ENCODE results near the gene OR2G6.
"Not testable (repeated sequence)": the region's sequence is repeated elsewhere in the genome, so short reads cannot be mapped to it uniquely, and the experiment has no call there.

Gene OR2G6

GRCh38 chr1:248573856-248574255 is 66.0 kb downstream of the OR2G6 start:
- intact Hi-C loops (cut with DNase I); DNase-seq: not testable (repeated sequence)

DNA sequence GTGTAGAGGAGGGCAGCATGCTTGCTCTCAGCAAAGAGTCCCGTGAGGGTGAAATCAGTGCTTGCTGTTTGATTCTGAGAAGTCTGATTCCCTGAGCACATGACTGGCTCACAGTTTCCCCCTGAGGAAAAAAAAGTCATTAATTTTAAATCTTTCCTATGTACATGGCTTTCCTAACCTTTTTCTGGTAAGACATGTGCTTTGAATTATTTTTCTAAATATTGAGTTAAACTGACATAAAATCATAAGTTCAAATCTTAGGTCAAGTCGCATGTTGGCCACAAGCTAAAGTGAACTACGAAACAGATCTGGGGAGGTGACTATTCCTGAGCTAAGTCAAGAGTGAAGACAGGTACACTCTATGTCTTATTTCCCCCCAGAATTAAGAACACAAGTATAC is 66.8 kb downstream of the OR2G6 start, which contains the start of gene OR2T34:
OR2T34 (minus strand) TSS at position 101 of the 400 bp plus-strand sequence; CDS start at position 101, 0 bp downstream.
- DNase-seq; intact Hi-C loops (cut with DNase I): not testable (repeated sequence)

- intact Hi-C loops (cut with DNase I): no loop called here
- no peak for DNase-seq
These were observed 68.5 kb downstream of the OR2G6 start for GRCh38 chr1:248576260-248576980.
